ENCODE data around the gene ITGB7. TPM values are rescaled to one million over a fixed set of nuclear protein-coding genes. Genes with fewer than 3 reads are reported as not detected.

The ITGB7 gene
- total RNA-seq, 4 donors from 2014 or later = 2.9 to 29.1 (median 6.8) TPM

- Histone ChIP-seq H3K36me3 (peaks cover 15% of the 10 kb centered on the region), H3K4me1 (peaks cover 94% of the 10 kb centered on the region), H3K27ac (peak overlapping the region; percentile 99), H3K9me3 (no peaks in the 10 kb centered on the region), H3K27me3 (no peaks in the 10 kb centered on the region), H3K4me3 (no peak overlapping the region)
- 82% methylated on average over 1 of the region's 1 CpG for WGBS
- DNase-seq (ENCODE audit: low spot score in 2 of 2) = no peak
- TF ChIP-seq POLR2AphosphoS5 (IDR thresholded peaks at IDR 0.05) = no peak
- TF ChIP-seq POLR2A (IDR thresholded peaks at IDR 0.05) = no peak
- TF ChIP-seq EP300 (IDR thresholded peaks at IDR 0.05) = no peak
- TF ChIP-seq, protein P1, sequence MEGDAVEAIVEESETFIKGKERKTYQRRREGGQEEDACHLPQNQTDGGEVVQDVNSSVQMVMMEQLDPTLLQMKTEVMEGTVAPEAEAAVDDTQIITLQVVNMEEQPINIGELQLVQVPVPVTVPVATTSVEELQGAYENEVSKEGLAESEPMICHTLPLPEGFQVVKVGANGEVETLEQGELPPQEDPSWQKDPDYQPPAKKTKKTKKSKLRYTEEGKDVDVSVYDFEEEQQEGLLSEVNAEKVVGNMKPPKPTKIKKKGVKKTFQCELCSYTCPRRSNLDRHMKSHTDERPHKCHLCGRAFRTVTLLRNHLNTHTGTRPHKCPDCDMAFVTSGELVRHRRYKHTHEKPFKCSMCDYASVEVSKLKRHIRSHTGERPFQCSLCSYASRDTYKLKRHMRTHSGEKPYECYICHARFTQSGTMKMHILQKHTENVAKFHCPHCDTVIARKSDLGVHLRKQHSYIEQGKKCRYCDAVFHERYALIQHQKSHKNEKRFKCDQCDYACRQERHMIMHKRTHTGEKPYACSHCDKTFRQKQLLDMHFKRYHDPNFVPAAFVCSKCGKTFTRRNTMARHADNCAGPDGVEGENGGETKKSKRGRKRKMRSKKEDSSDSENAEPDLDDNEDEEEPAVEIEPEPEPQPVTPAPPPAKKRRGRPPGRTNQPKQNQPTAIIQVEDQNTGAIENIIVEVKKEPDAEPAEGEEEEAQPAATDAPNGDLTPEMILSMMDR (IDR thresholded peaks at IDR 0.05) = no peak
These were observed 20.8 kb upstream of the ITGB7 start for GRCh38 chr12:53227836-53228235.

DNA sequence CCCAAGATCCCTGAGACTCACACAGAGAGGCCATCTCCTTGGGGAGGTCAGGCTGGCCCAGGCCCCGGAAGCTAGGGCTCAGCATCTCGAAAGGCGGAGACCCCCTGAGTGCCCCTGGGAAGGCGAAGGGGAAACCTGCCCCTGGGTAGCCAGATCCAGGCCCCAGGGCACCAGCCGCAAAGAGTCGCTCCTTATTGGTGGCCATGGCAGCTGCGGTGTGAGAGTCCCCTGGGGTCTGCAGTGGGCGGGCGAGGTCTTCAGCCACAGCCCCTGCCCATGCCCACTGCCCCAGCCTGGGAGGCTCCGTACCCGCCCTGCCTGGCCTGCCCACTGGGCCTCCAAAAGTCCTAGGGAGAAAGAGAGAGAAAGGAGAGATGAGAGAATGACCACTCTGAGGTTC is 20.3 kb upstream of the ITGB7 start:
- no peak for DNase-seq (ENCODE audit: low spot score in 2 of 2)
- H3K4me1 ChIP-seq = peaks cover 94% of the 10 kb centered on the region
- no peak for TF ChIP-seq POLR2AphosphoS5 (IDR thresholded peaks at IDR 0.05)
- TF ChIP-seq, protein P1 (IDR thresholded peaks at IDR 0.05) = no peak
- TF ChIP-seq POLR2A (IDR thresholded peaks at IDR 0.05) = no peak
- no peaks in the 10 kb centered on the region for H3K27me3 ChIP-seq
- peak overlapping the region; percentile 99 for H3K27ac ChIP-seq
- 89% methylated on average over 11 of the region's 11 CpGs for WGBS
- no peak overlapping the region for H3K4me3 ChIP-seq
- peaks cover 15% of the 10 kb centered on the region for H3K36me3 ChIP-seq
- H3K9me3 ChIP-seq = no peaks in the 10 kb centered on the region

DNA sequence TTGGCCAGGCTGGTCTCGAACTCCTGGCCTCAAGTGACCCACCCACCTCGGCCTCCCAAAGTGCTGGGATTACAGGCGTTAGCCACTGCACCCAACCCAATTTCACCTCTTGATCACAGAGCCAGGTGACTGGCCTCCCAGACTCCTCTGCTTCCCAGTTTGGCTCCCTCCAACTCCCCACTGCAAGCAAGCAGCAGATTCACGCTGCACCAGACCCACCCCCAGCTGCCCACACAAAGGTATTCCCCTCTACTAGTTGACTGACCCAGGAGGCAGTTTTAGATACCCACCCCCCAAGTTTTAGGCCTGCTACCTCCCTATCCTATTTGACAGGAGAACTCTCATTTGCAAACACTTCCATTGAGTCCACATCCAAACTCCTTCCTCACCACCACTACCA is 19.8 kb upstream of the ITGB7 start:
- no peaks in the 10 kb centered on the region for H3K27me3 ChIP-seq
- H3K27ac ChIP-seq = peak overlapping the region; percentile 99
- no peak overlapping the region for H3K4me3 ChIP-seq
- DNase-seq (ENCODE audit: low spot score in 2 of 2) = no peak
- TF ChIP-seq EP300 (IDR thresholded peaks at IDR 0.05) = no peak
- TF ChIP-seq, protein P1 (IDR thresholded peaks at IDR 0.05) = no peak
- no peak for TF ChIP-seq POLR2A (IDR thresholded peaks at IDR 0.05)
- no peak for TF ChIP-seq POLR2AphosphoS5 (IDR thresholded peaks at IDR 0.05)
- H3K9me3 ChIP-seq = no peaks in the 10 kb centered on the region
- H3K36me3 ChIP-seq = peaks cover 15% of the 10 kb centered on the region
- WGBS = 94% methylated on average over 4 of the region's 4 CpGs
- peaks cover 96% of the 10 kb centered on the region for H3K4me1 ChIP-seq

DNA sequence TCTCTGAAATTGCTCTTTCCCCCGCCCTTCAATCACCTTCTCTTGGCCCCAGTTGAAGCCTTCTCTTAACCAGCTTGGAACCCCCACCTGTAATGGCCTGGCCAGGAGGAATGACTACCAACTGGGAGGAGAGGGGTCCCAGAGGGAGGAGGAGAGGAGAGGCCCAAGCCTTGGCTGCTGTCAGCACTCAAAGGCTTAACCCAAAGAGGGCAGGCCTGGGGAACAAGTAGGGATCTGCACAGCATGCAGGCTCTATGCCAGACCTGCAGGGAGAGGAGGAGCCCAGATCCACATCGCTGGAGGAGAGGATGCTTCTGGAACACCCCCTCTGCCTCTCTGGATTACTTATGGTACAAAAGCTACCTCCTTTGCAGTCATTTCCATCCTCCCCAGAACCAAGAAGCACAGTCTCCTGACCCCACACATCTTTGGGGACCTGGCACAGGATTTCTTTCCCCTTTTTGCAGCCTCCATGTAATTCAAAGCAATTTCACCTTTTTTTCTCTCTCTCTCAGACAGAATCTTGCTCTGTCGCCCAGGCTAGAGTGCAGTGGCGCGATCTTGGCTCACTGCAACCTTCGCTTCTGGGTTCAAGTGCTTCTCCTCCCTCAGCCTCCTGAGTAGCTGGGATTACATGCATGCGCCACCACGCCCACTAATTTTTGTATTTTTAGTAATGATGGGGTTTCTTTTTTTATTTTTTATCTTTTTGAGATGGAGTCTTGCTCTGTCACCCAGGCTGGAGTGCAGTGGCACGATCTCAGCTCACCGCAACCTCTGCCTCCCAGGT is 18.8 kb upstream of the ITGB7 start:
- Histone ChIP-seq H3K9me3 (no peaks in the 10 kb centered on the region), H3K27me3 (no peaks in the 10 kb centered on the region), H3K4me1 (peaks cover 95% of the 10 kb centered on the region), H3K36me3 (peaks cover 15% of the 10 kb centered on the region), H3K4me3 (no peak overlapping the region), H3K27ac (peak overlapping the region; percentile 99)
- no peak for DNase-seq (ENCODE audit: low spot score in 2 of 2)
- WGBS = 48% methylated on average over 10 of the region's 10 CpGs
- TF ChIP-seq, protein P1 (IDR thresholded peaks at IDR 0.05) = no peak
- TF ChIP-seq EP300 (IDR thresholded peaks at IDR 0.05) = no peak
- TF ChIP-seq POLR2AphosphoS5 (IDR thresholded peaks at IDR 0.05) = no peak
- no peak for TF ChIP-seq POLR2A (IDR thresholded peaks at IDR 0.05)

DNA sequence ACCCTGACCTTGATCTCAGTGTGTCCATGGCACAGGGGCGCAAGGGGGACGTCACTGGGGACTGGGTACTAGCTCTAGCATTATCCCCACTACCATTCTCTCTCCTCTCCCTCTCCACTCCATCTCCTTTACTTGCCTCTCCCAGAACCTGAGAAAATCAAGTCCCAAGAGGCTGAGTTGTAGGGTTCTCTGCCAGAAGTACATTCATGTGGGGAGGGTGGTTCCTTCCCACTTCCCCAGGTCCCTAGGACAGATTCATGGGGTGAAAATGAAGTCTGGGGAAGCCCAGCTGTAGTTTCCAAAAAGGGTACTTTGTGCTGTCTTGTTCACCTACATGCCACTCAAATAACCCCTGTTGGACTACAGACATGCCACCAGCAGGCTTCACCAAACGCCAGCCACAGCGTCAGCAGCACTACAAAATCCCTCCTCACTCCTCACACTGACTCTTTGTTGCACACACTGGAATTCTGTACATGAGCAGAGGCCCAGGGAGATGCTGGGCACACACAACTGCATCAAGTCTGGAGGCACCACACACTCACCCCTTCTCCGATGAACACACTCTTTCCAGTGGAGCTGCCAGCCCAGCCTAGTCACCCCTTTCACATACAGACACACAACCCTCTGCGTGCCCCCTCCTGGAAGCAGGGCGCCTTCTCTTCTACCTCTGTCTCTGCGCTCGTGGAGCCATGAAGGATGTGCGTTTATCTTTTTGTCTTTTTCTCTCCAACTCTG is 18.0 kb upstream of the ITGB7 start:
- H3K27me3 ChIP-seq = no peaks in the 10 kb centered on the region
- DNase-seq (ENCODE audit: low spot score in 2 of 2) = no peak
- H3K9me3 ChIP-seq = no peaks in the 10 kb centered on the region
- 38% methylated on average over 10 of the region's 10 CpGs for WGBS
- peaks cover 15% of the 10 kb centered on the region for H3K36me3 ChIP-seq
- H3K4me1 ChIP-seq = peaks cover 95% of the 10 kb centered on the region
- TF ChIP-seq, protein P1 (IDR thresholded peaks at IDR 0.05) = no peak
- TF ChIP-seq EP300 (IDR thresholded peaks at IDR 0.05) = no peak
- TF ChIP-seq POLR2AphosphoS5 (IDR thresholded peaks at IDR 0.05) = no peak
- TF ChIP-seq POLR2A (IDR thresholded peaks at IDR 0.05) = no peak
- peak overlapping the region; percentile 99 for H3K27ac ChIP-seq
- peak overlapping the region; percentile 10 for H3K4me3 ChIP-seq
